GM21723 (cell line): ENCODE results near the gene KRT17.
"Not testable (repeated sequence)": the region's sequence is repeated elsewhere in the genome, so short reads cannot be mapped to it uniquely, and the experiment has no call there.

Source experiments
- ATAC-seq: cut with Tn5 transposase; IDR thresholded peaks from one replicate; pipeline ENCODE4 v1.9.1; 2021; ENCODE audit warnings: mild to moderate bottlenecking, moderate library complexity; ENCODE audit not compliant: unreplicated experiment

KRT17 gene

DNA sequence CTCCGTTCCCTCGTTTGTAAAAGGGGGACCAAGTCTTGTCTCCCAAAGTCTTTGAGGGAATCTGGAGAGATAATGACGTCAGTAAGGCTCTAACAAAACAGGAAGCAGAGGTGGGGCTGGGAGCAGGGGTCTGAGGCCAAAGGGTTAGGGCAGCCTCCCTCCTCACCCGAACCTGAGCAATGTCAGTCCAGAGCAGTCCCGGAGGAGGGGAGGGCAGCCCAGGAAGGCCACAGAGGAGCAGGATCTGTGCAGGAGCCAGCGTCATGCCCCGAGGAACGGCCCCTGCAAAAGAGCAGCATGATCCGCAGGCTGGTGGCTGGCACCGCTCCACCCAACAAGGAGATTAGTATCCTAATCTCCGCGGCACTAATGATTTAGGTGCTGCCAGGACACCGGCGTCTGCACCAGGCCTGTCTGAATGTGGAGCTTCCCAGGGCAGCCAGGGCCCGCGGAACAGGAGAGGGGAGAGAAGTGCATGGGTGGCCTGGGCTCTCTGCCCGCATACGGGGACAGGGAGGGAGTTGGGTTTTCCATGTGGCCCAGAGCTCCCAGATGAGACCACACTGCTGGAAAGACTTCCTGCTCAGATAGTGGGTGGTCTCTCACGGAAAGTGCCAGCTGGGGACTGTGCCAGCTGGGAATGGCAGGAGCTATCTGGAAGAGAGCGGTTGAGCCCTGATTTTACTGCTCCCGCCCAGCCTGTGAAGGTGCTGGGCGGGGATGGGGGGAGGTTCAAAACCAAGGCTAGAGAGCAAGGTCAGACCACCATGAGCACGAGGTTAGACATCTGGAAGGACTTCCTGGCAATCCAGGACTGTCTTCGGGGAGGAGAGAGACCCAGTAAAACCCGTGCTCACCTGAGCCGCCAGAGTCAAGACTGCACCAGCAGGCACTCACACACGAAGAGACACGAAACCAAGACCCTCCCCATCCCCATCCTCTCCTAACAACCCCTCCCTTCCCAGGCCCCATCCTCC, 11.0 kb upstream of the KRT17 start:
- ATAC-seq, result no peak

DNA sequence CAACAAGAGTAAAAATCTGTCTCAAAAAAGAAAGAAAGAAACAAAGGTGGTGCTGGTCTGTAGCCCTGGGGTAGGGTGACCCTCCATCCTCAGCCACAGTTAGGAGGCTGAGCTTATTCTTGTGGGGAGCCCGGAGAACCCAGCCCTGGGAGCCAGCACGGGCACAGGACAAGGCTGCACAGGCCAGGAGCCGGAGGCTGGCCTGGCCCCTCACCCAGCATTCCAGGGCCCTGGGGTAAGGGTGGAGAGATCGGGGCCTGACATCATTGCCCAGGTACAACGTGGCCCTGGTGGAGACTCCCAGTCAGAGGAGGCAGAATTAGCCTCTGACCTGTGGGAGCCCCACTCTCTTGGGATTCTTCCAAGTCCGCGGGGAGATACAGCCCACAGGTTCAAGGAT, 10.3 kb upstream of the KRT17 start:
- ATAC-seq, result no peak

DNA sequence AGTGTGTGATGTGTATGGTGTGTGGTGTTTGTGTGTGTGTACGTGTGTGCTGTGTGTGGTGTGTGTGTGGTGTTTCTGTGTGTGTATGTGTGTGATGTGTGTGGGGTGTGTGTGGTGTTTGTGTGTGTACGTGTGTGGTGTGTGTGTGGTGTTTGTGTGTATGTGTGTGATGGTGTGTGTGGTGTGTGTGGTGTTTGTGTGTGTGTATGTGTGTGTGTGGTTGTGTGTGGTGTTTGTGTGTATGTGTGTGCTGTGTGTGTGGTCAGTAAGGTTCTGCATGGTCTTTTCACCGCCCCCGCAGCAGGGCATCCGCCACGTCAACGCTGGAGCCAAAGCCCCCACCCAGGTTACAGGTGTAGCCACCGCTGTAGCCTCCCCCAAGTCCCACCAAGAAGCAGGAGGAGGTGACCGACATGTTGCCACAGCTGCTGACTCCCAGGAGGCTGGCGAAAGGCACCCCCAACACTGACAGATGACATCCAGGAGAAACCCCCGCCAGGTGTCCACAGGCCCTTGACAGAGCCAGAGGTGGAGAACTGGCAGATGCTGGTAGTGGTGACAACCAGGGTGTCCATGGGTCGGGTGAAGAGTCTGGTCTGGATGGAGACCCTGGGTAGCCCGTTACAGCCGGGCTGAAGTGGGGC, 9.3 kb upstream of the KRT17 start:
- ATAC-seq, result no peak

DNA sequence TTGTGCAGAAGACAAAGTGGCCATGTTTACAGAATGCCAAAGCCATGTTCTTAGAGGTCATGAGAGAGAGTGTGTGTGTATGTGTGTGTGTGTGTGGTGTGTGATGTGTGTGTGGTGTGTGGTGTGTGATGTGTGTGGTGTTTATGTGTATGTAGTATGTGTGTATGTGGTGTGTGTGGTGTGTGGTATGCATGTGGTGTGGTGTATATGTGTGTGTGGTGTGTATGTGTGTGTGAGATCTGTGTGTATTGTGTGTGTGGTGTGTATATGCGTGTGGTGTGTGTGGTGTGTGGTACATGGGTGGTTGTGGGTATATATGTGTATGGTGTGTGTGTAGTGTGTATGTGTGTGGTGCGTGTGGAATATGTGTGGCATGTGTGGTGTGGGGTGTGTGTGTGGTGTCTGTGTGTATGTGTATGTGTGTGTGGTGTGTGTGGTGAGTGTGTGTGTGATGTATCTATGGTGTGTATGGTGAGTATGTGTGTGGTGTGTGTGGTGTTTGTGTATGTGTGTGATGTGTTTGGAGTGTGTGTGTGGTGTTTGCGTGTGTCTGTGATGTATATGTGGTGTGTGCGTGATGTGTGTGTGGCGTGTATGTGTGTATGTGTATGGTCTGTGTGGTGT, 8.2 kb upstream of the KRT17 start:
- no peak for ATAC-seq

DNA sequence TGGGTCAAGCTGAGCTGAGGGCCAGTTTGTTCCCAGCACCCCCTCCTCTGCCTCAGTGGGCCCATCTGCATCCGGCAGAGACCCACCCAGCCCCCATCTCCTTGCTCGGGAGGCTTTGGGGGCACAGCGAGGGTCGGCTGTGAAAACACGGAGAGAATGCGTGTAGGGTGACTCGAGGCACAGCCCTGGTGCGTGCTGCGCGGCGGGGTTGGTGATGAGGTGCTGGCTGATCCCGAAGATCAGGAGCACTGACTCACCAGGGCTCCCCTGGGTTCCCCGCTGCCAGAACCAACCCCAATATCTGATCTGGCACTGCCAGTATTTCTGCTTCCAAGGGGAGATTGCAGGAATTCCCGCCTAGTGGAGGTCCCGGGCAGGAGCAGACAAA, 7.5 kb upstream of the KRT17 start:
- no peak for ATAC-seq

DNA sequence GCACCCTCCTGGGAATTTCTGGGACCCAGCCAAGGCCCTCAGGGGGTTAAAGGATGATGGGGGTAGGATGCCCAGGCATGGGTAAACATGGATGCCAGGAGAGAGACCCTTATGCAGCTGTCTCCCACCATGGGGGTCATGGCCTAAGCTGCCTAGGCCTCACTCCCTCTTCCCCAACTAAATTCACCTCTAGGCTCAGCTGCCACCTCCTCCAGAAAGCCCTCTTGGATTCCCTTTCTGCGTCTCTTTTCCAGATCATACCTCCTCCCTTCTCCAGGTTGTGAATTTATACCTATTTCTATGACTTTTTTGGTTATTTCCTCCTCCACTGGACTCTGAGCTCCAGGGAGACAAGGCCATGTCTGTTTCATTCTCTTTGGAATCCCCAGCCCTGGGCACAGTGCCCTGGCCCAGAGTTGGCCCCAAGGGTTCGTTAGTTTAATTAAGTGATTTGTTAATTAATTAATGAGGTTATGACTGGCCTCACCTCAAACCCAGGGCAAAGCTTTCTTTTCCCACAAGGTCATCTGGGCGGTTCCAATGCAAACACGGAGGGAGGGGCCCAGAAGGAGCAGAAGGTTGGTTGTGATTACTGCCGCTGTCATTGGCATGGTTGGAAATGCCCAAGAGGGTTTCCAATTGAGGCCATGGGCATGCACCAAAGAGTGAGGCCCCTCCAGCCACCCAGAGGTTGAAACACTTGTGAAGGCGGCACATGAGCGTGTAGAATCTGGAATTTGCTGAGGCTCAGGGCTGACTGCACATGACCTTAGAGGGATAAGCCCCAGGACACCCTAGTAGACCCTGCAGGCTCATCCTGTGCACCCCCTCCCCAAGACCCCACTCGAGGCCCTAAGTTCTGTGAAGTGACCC, 6.9 kb upstream of the KRT17 start:
- no peak for ATAC-seq

- ATAC-seq, result no peak
Observed at GRCh38 chr17:41629826-41630670, 5.7 kb upstream of the KRT17 start.

- ATAC-seq, result no peak
Observed at GRCh38 chr17:41629316-41629715, 4.9 kb upstream of the KRT17 start.

- not testable (repeated sequence) for ATAC-seq
Observed at GRCh38 chr17:41628621-41629255, 4.4 kb upstream of the KRT17 start.

DNA sequence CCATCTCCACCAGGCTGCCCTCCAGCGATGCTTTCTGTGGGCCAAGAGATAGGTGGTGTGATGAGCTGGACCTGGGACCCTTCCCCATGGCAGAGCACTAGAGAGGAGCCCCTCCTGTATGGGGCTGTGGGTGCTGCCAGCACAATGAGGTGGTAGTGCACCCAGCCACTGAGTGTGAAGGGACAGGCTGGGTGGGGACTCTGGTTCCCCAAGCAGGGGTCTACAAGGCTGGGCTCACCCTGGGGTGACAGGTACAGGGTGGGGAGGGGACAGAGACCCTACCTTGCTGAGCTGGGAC, 3.6 kb upstream of the KRT17 start:
- ATAC-seq, result not testable (repeated sequence)

DNA sequence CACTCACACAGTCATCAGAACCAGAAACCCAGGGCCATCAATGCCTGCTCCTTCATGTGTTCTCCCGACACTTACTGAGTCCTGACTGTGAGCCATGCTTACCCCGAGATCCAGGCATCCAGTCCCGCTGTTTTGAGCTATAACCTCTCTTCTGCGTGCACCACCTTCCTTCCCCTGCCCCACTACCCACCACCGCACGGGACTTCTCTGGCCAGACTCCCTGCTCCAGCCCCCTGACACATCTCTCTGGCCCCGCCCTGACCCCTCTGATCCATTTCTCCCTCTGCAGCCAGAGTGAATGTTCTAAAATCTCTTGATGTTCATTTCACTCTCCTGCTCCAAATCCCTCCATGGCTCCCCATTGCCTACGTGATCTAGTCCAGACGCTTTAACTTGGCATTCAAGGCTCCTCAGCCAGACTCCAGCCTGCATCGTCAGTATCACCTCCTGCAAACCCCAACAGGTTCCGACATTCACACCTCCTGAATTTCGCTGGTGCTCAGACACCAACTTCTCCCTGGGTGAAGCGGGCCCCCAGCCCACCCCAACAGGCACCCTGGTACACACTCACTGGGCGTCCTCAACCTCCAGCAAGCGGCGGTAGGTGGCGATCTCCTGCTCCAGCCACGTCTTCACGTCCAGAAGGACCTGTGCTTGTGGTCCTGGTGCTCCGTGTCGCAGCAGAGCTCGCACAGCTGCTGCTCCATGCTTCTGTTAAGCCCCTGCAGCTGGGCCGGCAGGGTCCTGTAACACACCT, 3.1 kb upstream of the KRT17 start:
- no peak for ATAC-seq

DNA sequence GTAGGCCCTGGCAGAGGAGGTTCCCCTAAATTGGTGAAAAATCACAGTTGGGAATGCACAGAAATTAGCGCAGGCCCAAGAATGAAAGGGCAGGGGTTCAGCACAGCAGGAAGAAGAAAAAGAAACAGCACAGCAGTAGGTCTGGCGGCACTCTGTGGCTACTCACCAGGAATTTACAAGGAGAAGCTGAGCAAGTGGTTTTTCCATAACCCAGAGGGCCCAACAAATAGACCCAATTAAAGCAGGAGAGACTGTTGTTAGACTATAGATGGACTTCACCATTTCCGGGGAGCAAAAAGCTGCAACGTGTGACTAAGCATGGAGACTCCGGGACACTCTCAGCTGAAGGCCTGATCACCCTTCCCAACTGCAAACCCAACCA, 2.5 kb upstream of the KRT17 start:
- ATAC-seq, result not testable (repeated sequence)

DNA sequence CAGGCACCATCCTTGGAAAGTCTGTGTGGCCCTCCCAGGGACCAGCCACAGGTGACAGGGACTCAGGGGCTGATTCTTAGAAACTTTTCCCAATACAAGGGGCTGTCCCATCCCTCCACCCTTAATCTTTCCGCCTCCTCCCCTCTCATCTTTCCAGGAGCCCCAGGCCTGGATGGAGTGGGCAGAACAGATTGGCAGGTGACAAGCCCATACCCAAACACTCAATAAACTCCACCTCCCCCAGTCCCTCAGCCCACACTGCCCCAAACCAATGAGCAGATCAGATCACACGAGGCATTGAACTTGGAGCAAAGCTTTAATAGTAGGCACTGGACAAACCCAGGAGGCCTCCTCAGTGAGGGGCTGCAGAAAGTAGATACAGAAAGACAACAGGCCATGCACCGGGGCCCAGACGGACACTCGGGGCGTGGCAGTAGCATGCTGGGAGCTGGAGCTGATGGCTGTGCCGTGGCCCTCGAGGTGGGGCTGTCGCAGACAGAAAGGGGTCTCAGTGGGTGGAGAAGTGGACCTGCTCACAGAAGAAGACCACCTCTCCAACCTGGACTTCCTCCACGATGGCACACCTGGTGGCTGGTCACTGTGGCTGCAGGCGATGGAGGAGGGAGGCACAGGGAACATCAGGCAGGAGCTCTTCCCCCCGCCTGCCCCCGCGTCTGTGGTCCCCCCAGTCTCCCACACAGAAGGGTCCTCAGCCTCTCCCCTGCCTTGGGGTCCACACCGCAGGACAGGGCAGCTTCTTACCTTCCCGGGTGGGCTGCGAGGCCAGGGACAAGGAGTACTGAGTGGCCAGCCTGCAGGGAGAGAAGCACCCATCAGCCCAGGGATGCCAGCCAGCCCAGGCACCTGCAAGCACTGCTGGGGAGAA, 1.9 kb upstream of the KRT17 start:
- not testable (repeated sequence) for ATAC-seq

- ATAC-seq, result no peak
Observed at GRCh38 chr17:41625602-41626001, 1.2 kb upstream of the KRT17 start.

DNA sequence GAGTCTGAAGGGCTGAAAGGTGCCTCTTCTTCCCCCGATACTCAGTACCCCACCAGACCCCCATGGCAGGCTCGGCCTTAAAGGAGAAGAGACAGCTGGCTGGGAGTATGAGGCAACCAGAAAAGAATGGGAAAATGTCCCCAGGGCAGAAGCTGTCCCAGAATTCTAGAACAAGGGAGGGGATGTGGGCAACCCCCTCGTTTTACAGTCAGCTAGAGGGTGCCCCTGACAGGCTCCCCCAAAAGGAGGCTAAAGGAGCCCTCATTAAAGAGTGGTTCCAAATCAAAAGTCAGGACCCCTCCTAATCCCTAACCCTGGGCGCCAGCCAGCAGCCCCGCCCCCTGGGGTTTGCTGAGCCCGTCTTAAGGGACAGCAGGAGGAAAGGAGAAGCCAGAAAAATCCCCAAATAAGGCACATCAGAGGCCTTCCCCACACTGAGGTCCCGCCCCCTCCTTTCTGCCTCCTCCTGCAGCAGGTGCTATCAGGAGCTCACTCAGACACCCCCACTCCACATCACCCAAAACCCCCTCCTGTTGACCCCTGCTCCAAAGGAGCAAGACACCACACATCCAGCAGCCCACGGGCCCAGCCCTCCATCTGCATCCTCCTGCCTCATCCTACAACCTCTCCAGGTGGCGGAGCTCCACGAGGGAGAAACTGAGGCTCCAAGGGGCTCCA, 1.1 kb downstream of the KRT17 start:
- ATAC-seq, result not testable (repeated sequence)

- ATAC-seq, result not testable (repeated sequence)
Observed at GRCh38 chr17:41622340-41623183, 1.8 kb downstream of the KRT17 start.
